CD4-positive, CD25-positive, alpha-beta regulatory T cell (primary cell): Measurements from ENCODE around the gene CDK18. TPM values are rescaled to one million over a fixed set of nuclear protein-coding genes. Genes with fewer than 3 reads are reported as not detected.

Experiments used
- ATAC-seq, 2 donors: fragments of 150-1000 bp; cut with Tn5 transposase; one replicate each; pipeline ENCODE4 v1.10.0; 2021; ENCODE audit warnings: low read depth in 2 of 2, moderate number of reproducible peaks in 2 of 2, moderate library complexity in 1 of 2
- DNase-seq, 3 donors: peaks; one replicate each; pipeline versions ENCODE4 v3.0.0 to v3.0.0-alpha.2; 2012 to 2022; ENCODE audit warnings: mixed read lengths in 1 of 3
- H3K27ac ChIP-seq: one replicate; pipeline ENCODE4 v1.7.0; 2013; ENCODE audit warnings: mild to moderate bottlenecking, low read length; ENCODE audit not compliant: insufficient read depth, poor library complexity, severe bottlenecking
- H3K27me3 ChIP-seq: one replicate; pipeline ENCODE4 v1.7.0; 2013; ENCODE audit warnings: low read length; ENCODE audit not compliant: control insufficient read depth, insufficient read depth
- H3K36me3 ChIP-seq: one replicate; pipeline ENCODE4 v1.7.0; 2013; ENCODE audit warnings: mild to moderate bottlenecking, low read length, moderate library complexity; ENCODE audit not compliant: control insufficient read depth, insufficient read depth
- H3K4me1 ChIP-seq: 2 replicates; pipeline ENCODE4 v1.7.0; 2013; ENCODE audit warnings: mild to moderate bottlenecking, low read length; ENCODE audit not compliant: insufficient read depth, control insufficient read depth, poor library complexity, severe bottlenecking
- H3K4me3 ChIP-seq: one replicate; pipeline ENCODE4 v1.7.0; 2013; ENCODE audit warnings: low read depth, mild to moderate bottlenecking, low read length, moderate library complexity
- H3K9me3 ChIP-seq, 2 experiments: 1 replicate in 1 of 2; 2 replicates in 1 of 2; pipeline ENCODE4 v1.7.0; 2013; ENCODE audit warnings: low read length in 2 of 2, mild to moderate bottlenecking in 1 of 2, moderate library complexity in 1 of 2; ENCODE audit not compliant: control insufficient read depth in 2 of 2
- H3K27ac Mint-ChIP-seq, 3 donors: one replicate each; pipeline ENCODE4 v1.8.0; 2020 to 2022; ENCODE audit warnings: mild to moderate bottlenecking in 3 of 3, mixed read lengths in 3 of 3, moderate library complexity in 2 of 3
- H3K27me3 Mint-ChIP-seq: one replicate; pipeline ENCODE4 v1.8.0; 2022; ENCODE audit warnings: mild to moderate bottlenecking, mixed read lengths
- H3K36me3 Mint-ChIP-seq: one replicate; pipeline ENCODE4 v1.8.0; 2020; ENCODE audit warnings: mixed read lengths
- H3K4me1 Mint-ChIP-seq, 4 donors: one replicate each; pipeline ENCODE4 v1.8.0; 2020 to 2022; ENCODE audit warnings: mixed read lengths in 4 of 4, mild to moderate bottlenecking in 1 of 4
- H3K4me3 Mint-ChIP-seq, 4 donors: one replicate each; pipeline ENCODE4 v1.8.0; 2020 to 2022; ENCODE audit warnings: mild to moderate bottlenecking in 4 of 4, mixed read lengths in 4 of 4, moderate library complexity in 3 of 4
- H3K9me3 Mint-ChIP-seq, 7 donors: one replicate each; pipeline ENCODE4 v1.8.0; 2020 to 2022; ENCODE audit warnings: mixed read lengths in 7 of 7, mild to moderate bottlenecking in 3 of 7, moderate library complexity in 2 of 7
- polyA plus RNA-seq, 4 donors: library from polyadenylated mRNA; unstranded; fragments of 300-500 nt; fragmentation: Illumina TruSeq; gene quantifications; one replicate each; pipeline ENCODE4 v1.2.3, GENCODE V29; 2021
- total RNA-seq: library from RNA; stranded (reverse); gene quantifications from one replicate; pipeline ENCODE4 v1.2.3, GENCODE V29; 2022

Gene CDK18
- total and polyA plus RNA-seq, 5 donors from 2014 or later: 0.49 TPM; not detected in 4

DNA sequence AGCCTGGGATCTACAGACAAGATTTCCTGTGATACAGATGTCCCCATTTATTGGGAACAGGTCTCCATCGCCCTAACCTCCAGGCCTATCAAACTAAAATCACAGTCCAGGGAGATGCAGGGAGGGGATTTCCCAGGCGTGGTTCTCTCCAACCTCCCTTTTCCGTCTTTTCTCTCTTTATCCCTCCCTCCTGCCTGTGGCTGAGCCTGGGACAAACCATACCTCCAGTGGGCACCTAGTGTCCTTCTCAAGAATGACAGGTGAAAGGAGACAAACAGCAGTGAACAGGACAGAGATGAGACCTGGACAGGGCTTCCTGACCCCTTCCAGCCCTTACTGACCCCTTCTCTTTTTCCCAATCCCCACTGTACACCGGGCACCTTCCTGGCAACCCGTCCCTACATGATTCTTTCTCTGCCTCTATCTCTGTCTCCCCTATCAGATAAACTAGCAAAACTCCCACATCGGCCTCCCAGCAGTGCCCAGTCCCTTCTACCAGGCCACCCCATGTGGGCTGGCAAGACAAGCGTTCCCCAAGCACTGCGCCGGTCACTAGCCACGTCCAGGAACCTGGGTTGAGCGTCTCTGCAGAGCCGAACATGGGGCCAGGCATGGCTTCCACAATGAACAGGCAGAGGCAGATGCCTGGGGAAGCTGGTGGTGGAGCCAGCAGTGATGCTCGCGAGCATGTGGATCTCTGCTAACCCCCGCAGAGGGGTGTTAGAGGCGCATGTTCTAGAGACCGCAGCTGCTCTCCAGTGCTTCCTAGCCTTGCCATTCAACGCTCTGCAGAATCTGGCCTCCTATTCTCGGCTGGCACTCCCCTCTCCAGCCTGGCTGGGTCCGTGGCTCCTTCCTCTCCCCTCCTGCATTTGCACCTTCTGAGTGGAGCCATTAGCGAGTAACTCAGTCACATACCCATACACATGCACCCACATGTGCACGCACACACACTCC lies 72.6 kb downstream of the CDK18 start:
- no peak overlapping the region for H3K27ac Mint-ChIP-seq
- DNase-seq: no peak
- peaks cover 0 to 4% (median 0%) of the 10 kb centered on the region in 7 donors for H3K9me3 Mint-ChIP-seq
- Histone ChIP-seq H3K9me3 (no peaks in the 10 kb centered on the region), H3K4me1 (no peaks in the 10 kb centered on the region), H3K27me3 (peaks cover 2% of the 10 kb centered on the region), H3K4me3 (no peak overlapping the region), H3K27ac (no peak overlapping the region), H3K36me3 (no peaks in the 10 kb centered on the region)
- H3K4me3 Mint-ChIP-seq: no peak overlapping the region
- ATAC-seq: no peak
- peaks cover 29% of the 10 kb centered on the region for H3K27me3 Mint-ChIP-seq
- H3K4me1 Mint-ChIP-seq: no peaks in the 10 kb centered on the region
- H3K36me3 Mint-ChIP-seq: no peaks in the 10 kb centered on the region

DNA sequence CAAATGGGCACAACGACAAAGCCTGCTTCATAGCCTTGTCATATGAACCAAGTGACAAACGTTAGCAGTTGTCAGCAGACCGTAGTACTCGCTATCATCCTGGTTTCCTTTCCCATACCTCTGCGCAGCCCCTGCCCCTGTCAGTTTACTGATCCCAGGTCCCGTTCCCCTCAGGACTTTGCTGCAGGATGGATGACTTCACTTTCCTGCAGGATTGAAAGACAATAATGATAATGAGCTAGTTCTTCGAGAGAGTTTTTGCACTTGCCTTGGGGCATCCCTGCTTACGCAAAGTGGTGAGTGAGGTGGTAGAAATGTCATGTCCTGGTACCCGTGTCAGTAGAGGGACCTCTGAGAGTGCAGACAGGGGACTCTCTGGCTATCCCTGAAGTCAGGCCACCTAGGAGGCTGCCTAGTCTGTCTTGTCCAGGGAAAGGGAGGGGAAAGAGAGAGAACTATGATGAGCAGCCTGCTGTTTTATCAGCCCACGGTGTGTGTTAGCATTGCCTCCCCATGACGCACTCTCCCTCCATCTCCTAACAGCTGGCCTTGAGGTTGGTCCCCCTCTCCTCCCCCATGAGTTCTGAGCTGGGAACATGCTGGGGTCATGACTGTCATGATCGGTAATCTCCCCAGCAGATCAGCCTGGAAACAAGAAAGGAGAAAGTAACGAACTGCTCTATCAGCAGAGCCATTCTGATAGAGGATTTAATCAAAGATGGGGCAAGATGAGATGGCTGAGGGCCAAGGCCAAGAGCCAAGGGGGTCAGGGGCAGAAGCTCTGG lies 73.6 kb downstream of the CDK18 start:
- H3K4me1 Mint-ChIP-seq: peaks cover 0 to 3% (median 2%) of the 10 kb centered on the region in 4 donors
- Histone ChIP-seq H3K36me3 (no peaks in the 10 kb centered on the region), H3K27me3 (no peaks in the 10 kb centered on the region), H3K9me3 (no peaks in the 10 kb centered on the region), H3K27ac (no peak overlapping the region), H3K4me1 (no peaks in the 10 kb centered on the region), H3K4me3 (no peak overlapping the region)
- no peak overlapping the region for H3K4me3 Mint-ChIP-seq
- DNase-seq (no peak), ATAC-seq (no peak)
- H3K9me3 Mint-ChIP-seq: peaks cover 0 to 4% (median 0%) of the 10 kb centered on the region in 7 donors
- no peaks in the 10 kb centered on the region for H3K36me3 Mint-ChIP-seq
- H3K27me3 Mint-ChIP-seq: peaks cover 34% of the 10 kb centered on the region
- no peak overlapping the region for H3K27ac Mint-ChIP-seq

DNA sequence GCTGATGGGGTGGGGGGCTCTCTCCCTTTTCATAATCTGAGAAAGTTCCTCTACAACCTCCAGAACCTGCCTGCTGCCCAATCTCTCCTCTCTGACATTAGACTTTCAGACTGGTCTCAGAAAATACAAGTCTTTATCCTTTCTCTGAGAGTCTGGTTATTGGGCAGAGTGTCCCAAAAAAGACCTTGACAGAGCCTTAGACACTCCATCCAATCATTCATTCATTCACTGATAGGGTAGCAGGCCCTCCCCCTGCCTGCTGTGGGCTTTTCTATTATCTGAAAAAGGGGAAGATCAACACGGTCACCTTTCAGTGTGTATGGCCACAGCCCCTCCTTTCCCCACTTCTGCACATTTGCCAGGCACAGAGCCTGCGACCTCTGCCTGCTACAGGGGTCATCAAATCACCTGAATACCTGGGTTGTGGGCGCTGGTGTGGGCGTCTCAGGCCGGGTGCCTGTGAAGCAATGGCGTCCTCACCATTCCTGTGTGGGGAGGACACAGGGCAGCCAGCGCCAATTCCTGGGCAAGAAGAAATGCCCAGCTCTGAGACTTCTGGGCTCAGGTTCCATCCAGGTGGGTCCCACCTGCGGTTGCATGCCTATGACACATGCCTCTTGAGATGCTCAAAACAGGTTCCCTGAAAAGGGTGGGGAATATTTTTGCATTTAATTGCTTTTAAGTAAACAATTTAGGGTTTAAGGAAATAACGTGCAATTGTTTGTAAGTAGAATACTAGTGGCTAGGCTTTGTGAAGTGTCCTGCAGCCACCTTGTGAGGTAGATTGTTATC lies 74.5 kb downstream of the CDK18 start:
- peaks cover 32% of the 10 kb centered on the region for H3K27me3 Mint-ChIP-seq
- H3K36me3 Mint-ChIP-seq: no peaks in the 10 kb centered on the region
- Histone ChIP-seq H3K9me3 (no peaks in the 10 kb centered on the region), H3K36me3 (no peaks in the 10 kb centered on the region), H3K27ac (no peak overlapping the region), H3K27me3 (no peaks in the 10 kb centered on the region), H3K4me1 (no peaks in the 10 kb centered on the region), H3K4me3 (no peak overlapping the region)
- H3K4me1 Mint-ChIP-seq: peaks cover 0 to 3% (median 2%) of the 10 kb centered on the region in 4 donors
- DNase-seq: no peak
- peaks cover 0 to 2% (median 0%) of the 10 kb centered on the region in 7 donors for H3K9me3 Mint-ChIP-seq
- ATAC-seq: no peak
- no peak overlapping the region for H3K4me3 Mint-ChIP-seq
- H3K27ac Mint-ChIP-seq: no peak overlapping the region

DNA sequence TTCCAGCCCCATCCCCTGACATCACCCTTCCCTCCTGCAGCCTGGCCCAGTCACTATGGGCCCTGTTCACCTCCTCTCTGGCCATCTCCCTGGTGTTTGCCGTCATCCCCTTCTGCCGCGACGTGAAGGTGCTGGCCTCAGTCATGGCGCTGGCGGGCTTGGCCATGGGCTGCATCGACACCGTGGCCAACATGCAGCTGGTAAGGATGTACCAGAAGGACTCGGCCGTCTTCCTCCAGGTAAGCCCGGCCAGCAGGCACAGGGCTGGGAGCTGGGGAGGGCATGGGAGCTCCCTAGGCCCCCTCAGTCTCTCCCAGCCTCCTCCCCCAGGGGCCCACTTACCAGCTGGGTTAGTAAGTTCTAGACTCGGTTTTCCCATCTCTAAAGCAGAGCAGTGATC lies 75.2 kb downstream of the CDK18 start:
- H3K9me3 ChIP-seq: no peaks in the 10 kb centered on the region
- H3K4me3 ChIP-seq: no peak overlapping the region
- no peak overlapping the region for H3K4me3 Mint-ChIP-seq
- DNase-seq (no peak), ATAC-seq (no peak)
- no peaks in the 10 kb centered on the region for H3K36me3 ChIP-seq
- no peak overlapping the region for H3K27ac ChIP-seq
- H3K27ac Mint-ChIP-seq: no peak overlapping the region
- no peaks in the 10 kb centered on the region for H3K4me1 ChIP-seq
- H3K9me3 Mint-ChIP-seq: peaks cover 0 to 2% (median 0%) of the 10 kb centered on the region in 7 donors
- peaks cover 27% of the 10 kb centered on the region for H3K27me3 Mint-ChIP-seq
- H3K27me3 ChIP-seq: no peaks in the 10 kb centered on the region
- H3K36me3 Mint-ChIP-seq: no peaks in the 10 kb centered on the region
- H3K4me1 Mint-ChIP-seq: peaks cover 0 to 3% (median 2%) of the 10 kb centered on the region in 4 donors

DNA sequence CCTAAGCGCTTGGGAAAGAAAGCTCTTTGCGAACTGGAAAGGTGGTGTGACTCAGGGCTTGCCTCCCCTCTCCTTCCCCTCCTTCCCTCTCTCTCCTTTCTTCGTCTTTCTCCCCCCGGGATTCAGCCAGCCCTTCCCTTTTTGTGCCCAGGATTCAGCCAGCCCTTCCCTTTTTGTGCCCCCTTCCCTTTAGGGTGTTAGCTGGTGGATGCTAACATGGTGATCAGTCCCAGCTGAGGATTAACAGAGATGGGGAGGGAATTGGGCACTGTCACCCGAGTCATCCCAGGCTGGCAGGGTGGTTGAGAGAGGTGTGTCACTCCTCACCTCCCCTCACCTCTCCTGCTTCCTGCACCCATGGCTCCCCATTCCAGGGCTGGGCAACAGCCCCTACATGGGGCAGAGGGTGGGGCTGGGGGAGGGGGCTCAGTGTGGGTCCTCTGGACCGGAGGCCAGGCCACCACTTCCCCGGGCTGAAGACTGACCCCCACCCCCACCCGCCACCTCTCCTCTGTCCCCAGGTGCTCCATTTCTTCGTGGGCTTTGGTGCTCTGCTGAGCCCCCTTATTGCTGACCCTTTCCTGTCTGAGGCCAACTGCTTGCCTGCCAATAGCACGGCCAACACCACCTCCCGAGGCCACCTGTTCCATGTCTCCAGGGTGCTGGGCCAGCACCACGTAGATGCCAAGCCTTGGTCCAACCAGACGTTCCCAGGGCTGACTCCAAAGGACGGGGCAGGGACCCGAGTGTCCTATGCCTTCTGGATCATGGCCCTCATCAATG lies 75.9 kb downstream of the CDK18 start:
- H3K36me3 Mint-ChIP-seq: no peaks in the 10 kb centered on the region
- H3K9me3 ChIP-seq: no peaks in the 10 kb centered on the region
- ATAC-seq (no peak), DNase-seq (no peak)
- peaks cover 0 to 3% (median 2%) of the 10 kb centered on the region in 4 donors for H3K4me1 Mint-ChIP-seq
- H3K36me3 ChIP-seq: no peaks in the 10 kb centered on the region
- H3K4me3 ChIP-seq: no peak overlapping the region
- H3K27ac Mint-ChIP-seq: no peak overlapping the region
- no peak overlapping the region for H3K4me3 Mint-ChIP-seq
- H3K27me3 ChIP-seq: no peaks in the 10 kb centered on the region
- H3K27ac ChIP-seq: no peak overlapping the region
- peaks cover 0 to 2% (median 0%) of the 10 kb centered on the region in 7 donors for H3K9me3 Mint-ChIP-seq
- peaks cover 27% of the 10 kb centered on the region for H3K27me3 Mint-ChIP-seq
- no peaks in the 10 kb centered on the region for H3K4me1 ChIP-seq

DNA sequence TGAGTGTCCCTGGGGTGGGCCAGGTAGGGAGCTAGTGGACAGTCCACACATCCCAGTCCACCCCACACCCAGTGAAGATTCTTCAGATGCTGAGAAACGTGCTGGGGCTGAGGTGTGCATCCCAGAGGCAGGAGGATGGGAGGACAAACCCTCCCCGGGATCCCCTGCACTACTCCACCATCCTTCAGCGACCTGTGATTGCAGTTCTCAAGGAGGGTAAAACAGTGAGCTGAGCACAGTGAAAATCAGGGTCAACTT lies 76.4 kb downstream of the CDK18 start:
- Mint-ChIP-seq H3K9me3 (peaks cover 0 to 2% (median 0%) of the 10 kb centered on the region in 7 donors), H3K27ac (no peak overlapping the region), H3K27me3 (peaks cover 27% of the 10 kb centered on the region), H3K4me1 (peaks cover 0 to 3% (median 2%) of the 10 kb centered on the region in 4 donors), H3K4me3 (no peak overlapping the region), H3K36me3 (no peaks in the 10 kb centered on the region)
- Histone ChIP-seq H3K4me3 (no peak overlapping the region), H3K27ac (no peak overlapping the region), H3K27me3 (no peaks in the 10 kb centered on the region), H3K9me3 (no peaks in the 10 kb centered on the region), H3K4me1 (no peaks in the 10 kb centered on the region), H3K36me3 (no peaks in the 10 kb centered on the region)
- no peak for ATAC-seq
- no peak for DNase-seq
